Activated T-cell treated with anti-CD3 and anti-CD28 coated beads, Interleukin-2, amount 50 U/mL, for 24 hours (primary cell): ENCODE measurements around the gene KCNK13.
"Not testable (repeated sequence)": the region's sequence is repeated elsewhere in the genome, so short reads cannot be mapped to it uniquely, and the experiment has no call there.

Experiments
- DNase-seq: peaks from one replicate; pipeline ENCODE4 v3.0.0-alpha.2; 2020
- H3K27ac Mint-ChIP-seq: 2 replicates; pipeline ENCODE4 v1.8.0; 2020; ENCODE audit warnings: mild to moderate bottlenecking, mixed read lengths
- H3K27me3 Mint-ChIP-seq: 2 replicates; pipeline ENCODE4 v1.8.0; 2020; ENCODE audit warnings: mixed read lengths
- H3K36me3 Mint-ChIP-seq: 2 replicates; pipeline ENCODE4 v1.8.0; 2020; ENCODE audit warnings: low read depth, mixed read lengths
- H3K4me1 Mint-ChIP-seq: 2 replicates; pipeline ENCODE4 v1.8.0; 2020; ENCODE audit warnings: low read depth, mixed read lengths
- H3K4me3 Mint-ChIP-seq: 2 replicates; pipeline ENCODE4 v1.8.0; 2020; ENCODE audit warnings: mild to moderate bottlenecking, moderate library complexity, mixed read lengths
- H3K9me3 Mint-ChIP-seq: 2 replicates; pipeline ENCODE4 v1.8.0; 2020; ENCODE audit warnings: mixed read lengths

KCNK13 gene

DNA sequence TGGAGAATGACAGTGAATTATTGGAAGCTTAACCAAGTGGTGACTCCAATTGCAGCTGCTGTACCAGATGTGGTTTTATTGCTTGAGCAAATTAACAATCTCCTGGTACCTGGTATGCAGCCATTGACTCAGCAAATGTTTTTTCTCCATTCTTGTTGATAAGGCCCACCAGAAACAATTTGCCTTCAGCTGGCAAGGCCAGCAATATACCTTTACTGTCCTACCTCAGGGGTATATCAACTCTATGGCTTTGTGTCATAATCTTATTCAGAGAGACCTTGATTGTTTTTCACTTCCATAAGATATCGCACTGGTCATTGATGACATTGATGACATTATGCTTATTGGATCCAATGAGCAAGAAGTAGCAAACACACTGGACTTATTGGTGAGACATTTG, 168.1 kb downstream of the KCNK13 start:
- not testable (repeated sequence) for H3K4me3 Mint-ChIP-seq

More for the DNA sequence above, 168.1 kb downstream of the KCNK13 start:
- H3K9me3 Mint-ChIP-seq, H3K36me3 Mint-ChIP-seq, H3K27ac Mint-ChIP-seq, H3K4me1 Mint-ChIP-seq, DNase-seq: not testable (repeated sequence)
- H3K27me3 Mint-ChIP-seq = peaks cover 18% of the 10 kb centered on the region
